Measurements from ENCODE around the gene KDM2B. TPM values are rescaled to one million over a fixed set of nuclear protein-coding genes. Genes with fewer than 3 reads are reported as not detected.
A peak's percentile ranks its signal among the peaks of the same experiment; 100 is the strongest.

Gene KDM2B
- total and polyA plus RNA-seq, 10 of the 15 experiments (the other 5 are each of a cell fraction or from before 2014, with no cell fraction given): 13.6 to 124 (median 40.4) TPM

DNA sequence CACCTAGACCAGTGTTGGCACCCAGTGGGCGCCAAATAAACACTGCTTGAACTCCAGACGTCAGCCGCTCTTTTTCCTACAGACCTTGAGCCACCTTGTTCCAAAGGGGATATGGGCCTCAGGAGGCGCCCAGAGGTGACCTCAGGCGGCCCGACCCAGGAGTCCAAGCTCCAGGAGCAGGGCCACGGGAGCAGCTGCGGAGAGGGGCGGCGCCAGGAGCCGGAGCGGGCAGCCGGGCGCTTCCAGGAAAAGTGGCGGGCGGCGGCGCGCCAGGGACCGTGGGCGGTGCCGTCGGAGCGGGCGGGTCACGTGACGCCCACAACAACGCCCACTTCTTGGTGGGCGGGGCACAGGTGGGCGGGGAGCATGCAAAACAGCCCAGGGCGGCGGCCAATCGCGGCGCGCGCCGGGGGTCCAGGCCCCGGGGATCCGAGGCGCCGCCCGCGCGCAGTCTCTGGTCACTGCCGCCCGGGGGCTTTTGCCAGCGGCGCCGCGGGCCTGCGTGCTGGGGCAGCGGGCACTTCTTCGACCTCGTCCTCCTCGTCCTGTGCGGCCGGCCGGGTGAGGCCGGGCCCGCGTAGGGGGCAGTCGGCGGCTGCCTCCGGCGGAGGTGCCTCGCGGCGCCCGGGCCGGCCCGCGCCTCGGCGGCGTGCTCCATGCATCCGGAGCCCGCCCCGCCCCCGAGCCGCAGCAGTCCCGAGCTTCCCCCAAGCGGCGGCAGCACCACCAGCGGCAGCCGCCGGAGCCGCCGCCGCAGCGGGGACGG lies 45.4 kb upstream of the KDM2B start, which contains the start of gene ORAI1 (continued):
- TF ChIP-seq, protein P1, sequence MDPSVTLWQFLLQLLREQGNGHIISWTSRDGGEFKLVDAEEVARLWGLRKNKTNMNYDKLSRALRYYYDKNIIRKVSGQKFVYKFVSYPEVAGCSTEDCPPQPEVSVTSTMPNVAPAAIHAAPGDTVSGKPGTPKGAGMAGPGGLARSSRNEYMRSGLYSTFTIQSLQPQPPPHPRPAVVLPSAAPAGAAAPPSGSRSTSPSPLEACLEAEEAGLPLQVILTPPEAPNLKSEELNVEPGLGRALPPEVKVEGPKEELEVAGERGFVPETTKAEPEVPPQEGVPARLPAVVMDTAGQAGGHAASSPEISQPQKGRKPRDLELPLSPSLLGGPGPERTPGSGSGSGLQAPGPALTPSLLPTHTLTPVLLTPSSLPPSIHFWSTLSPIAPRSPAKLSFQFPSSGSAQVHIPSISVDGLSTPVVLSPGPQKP (IDR thresholded peaks at IDR 0.05; ENCODE audit: low read depth, low read length): no peak
- TF ChIP-seq SRF (IDR thresholded peaks at IDR 0.05; ENCODE audit: low read depth in 2 of 2, low read length in 2 of 2) (0 out of 4 replicates have a peak, but pooled peaks of 1 of the 2 experiments have one; percentile 6), MYB (IDR thresholded peaks at IDR 0.05; ENCODE audit: borderline replicate concordance, low read depth, low read length) (no peak), IRF4 (IDR thresholded peaks at IDR 0.05; ENCODE audit: low read depth, low read length) (no peak), HDAC2 (IDR thresholded peaks at IDR 0.05) (no peak), SUZ12 (IDR thresholded peaks at IDR 0.05; ENCODE audit: unreplicated experiment) (no peak), SPI1 (IDR thresholded peaks at IDR 0.05; ENCODE audit: borderline replicate concordance, insufficient read depth, low read depth, low read length) (no peak), NFIC (IDR thresholded peaks at IDR 0.05; ENCODE audit: low read depth, low read length) (no peak), NBN (IDR thresholded peaks at IDR 0.05) (no peak), PML (IDR thresholded peaks at IDR 0.05; ENCODE audit: low read length) (0 out of 2 replicates have a peak, but pooled peaks have one; percentile 3), NFYA (IDR thresholded peaks at IDR 0.05; ENCODE audit: borderline replicate concordance, low read depth, low read length) (no peak), KLF5 (IDR thresholded peaks at IDR 0.05; ENCODE audit: partially characterized antibody) (no peak), MYC (IDR thresholded peaks at IDR 0.05; ENCODE audit: insufficient read depth, insufficient read length, insufficient replicate concordance, low read length, severe bottlenecking) (no peak), EGR1 (IDR thresholded peaks at IDR 0.05; ENCODE audit: borderline replicate concordance in 1 of 2, low read depth in 2 of 2, low read length in 2 of 2) (peak; percentile 51 to 94), MEF2B (IDR thresholded peaks at IDR 0.05; ENCODE audit: partially characterized antibody, poor library complexity, severe bottlenecking) (peak; percentile 26), YBX1 (IDR thresholded peaks at IDR 0.05) (no peak), JUNB (IDR thresholded peaks at IDR 0.05) (no peak), NRF1 (conservative IDR thresholded peaks at IDR 0.05; ENCODE audit: low read depth, low read length) (no peak), SMAD1 (IDR thresholded peaks at IDR 0.05; ENCODE audit: low read depth, partially characterized antibody) (no peak), IKZF1 (conservative IDR thresholded peaks at IDR 0.05) (peak; percentile 93), RFX5 (IDR thresholded peaks at IDR 0.05; ENCODE audit: low read depth, low read length) (no peak), BHLHE40 (IDR thresholded peaks at IDR 0.05; ENCODE audit: borderline replicate concordance in 1 of 2, low read depth in 2 of 2, low read length in 1 of 2) (peak; percentile 76 to 99; a peak in 3 of 4 replicates), ETV6 (conservative IDR thresholded peaks at IDR 0.05 in 1 of 2, IDR thresholded peaks at IDR 0.05 in 1 of 2; ENCODE audit: borderline replicate concordance in 1 of 2, low read depth in 1 of 2) (no peak), LARP7 (IDR thresholded peaks at IDR 0.05) (peak; percentile 97; the same call in 1 of the 2 replicates), RUNX3 (IDR thresholded peaks at IDR 0.05; ENCODE audit: low read length) (no peak; the same call in 1 of the 2 replicates), BACH1 (IDR thresholded peaks at IDR 0.05; ENCODE audit: borderline replicate concordance) (peak; percentile 75; the same call in 1 of the 2 replicates)
- TF ChIP-seq, protein P2, sequence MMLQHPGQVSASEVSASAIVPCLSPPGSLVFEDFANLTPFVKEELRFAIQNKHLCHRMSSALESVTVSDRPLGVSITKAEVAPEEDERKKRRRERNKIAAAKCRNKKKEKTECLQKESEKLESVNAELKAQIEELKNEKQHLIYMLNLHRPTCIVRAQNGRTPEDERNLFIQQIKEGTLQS (IDR thresholded peaks at IDR 0.05; ENCODE audit: borderline replicate concordance, extremely low read depth, low read depth, low read length): peak; percentile 65; the same call in 1 of the 2 replicates

Data from GM12878 (cell line).